Thoracic aorta (tissue), 2 donors: Measurements from ENCODE around the gene TUBA1B. TPM values are rescaled to one million over a fixed set of nuclear protein-coding genes. Genes with fewer than 3 reads are reported as not detected.
"Not testable (repeated sequence)": the region's sequence is repeated elsewhere in the genome, so short reads cannot be mapped to it uniquely, and the experiment has no call there.

ENCODE experiments used
- ATAC-seq: fragments of 150-250 bp; one replicate; pipeline ENCODE4 v1.8.0; 2017; ENCODE audit warnings: low read depth; ENCODE audit not compliant: insufficient number of reproducible peaks, low FRiP score
- DNase-seq: peaks from one replicate; pipeline ENCODE4 v3.0.0-alpha.2; 2020; ENCODE audit warnings: low spot score
- H3K27ac ChIP-seq, 2 donors: fragments of 200-600 bp; sonication (generic); 1 replicate in 1 of 2; 2 replicates in 1 of 2; pipeline ENCODE4 v1.5.1; 2016; ENCODE audit warnings: mild to moderate bottlenecking in 2 of 2, moderate library complexity in 2 of 2
- H3K27me3 ChIP-seq: fragments of 200-600 bp; sonication (generic); replicated peaks from 2 replicates; pipeline ENCODE4 v1.6.0; 2016; ENCODE audit warnings: mild to moderate bottlenecking; ENCODE audit not compliant: insufficient read depth
- H3K36me3 ChIP-seq: fragments of 200-600 bp; sonication (generic); one replicate; pipeline ENCODE4 v1.5.1; 2016
- H3K4me1 ChIP-seq, 2 donors: fragments of 200-600 bp; sonication (generic); 1 replicate in 1 of 2; 2 replicates in 1 of 2; pipeline versions ENCODE4 v1.5.1 to v1.6.0; 2016; ENCODE audit warnings: low read depth in 2 of 2, mild to moderate bottlenecking in 1 of 2; ENCODE audit not compliant: control insufficient read depth in 1 of 2
- H3K4me3 ChIP-seq: fragments of 200-600 bp; sonication (generic); 2 replicates; pipeline ENCODE4 v1.5.1; 2016; ENCODE audit warnings: mild to moderate bottlenecking
- H3K9me3 ChIP-seq: fragments of 200-600 bp; sonication (generic); 2 replicates; pipeline ENCODE4 v1.5.1; 2016
- CTCF ChIP-seq: fragments of 200-600 bp; sonication (generic); IDR thresholded peaks from one replicate; pipeline ENCODE4 v1.5.1; 2019; ENCODE audit warnings: antibody characterized with exemption
- total RNA-seq, 2 donors: library from RNA; depleted of rRNA; stranded (reverse); fragments of >200 nt; gene quantifications; one replicate each; pipeline versions ENCODE4 v1.1.0 to v1.2.3, GENCODE V29; 2016

Gene TUBA1B
- total RNA-seq, 2 donors from 2014 or later, result 501 to 945 TPM

GRCh38 chr12:49133014-49133413 lies 1.8 kb upstream of the TUBA1B start:
- ATAC-seq (no peak), DNase-seq (no peak)
- no peak for TF ChIP-seq CTCF
- Histone ChIP-seq H3K9me3 (no peaks in the 10 kb centered on the region), H3K27me3 (no peaks in the 10 kb centered on the region), H3K27ac (peak overlapping the region; percentile 67 to 100), H3K4me3 (peak overlapping the region; percentile 94), H3K36me3 (peaks cover 13% of the 10 kb centered on the region), H3K4me1 (peaks cover 10 to 37% of the 10 kb centered on the region in 2 donors)

- Histone ChIP-seq H3K36me3 (peaks cover 23% of the 10 kb centered on the region), H3K4me3 (peak overlapping the region; percentile 94), H3K4me1 (peaks cover 10 to 37% of the 10 kb centered on the region in 2 donors), H3K9me3 (no peaks in the 10 kb centered on the region), H3K27me3 (no peaks in the 10 kb centered on the region), H3K27ac (peak overlapping the region; percentile 67 to 100)
- ATAC-seq (no peak), DNase-seq (no peak)
- no peak for TF ChIP-seq CTCF
Measured at GRCh38 chr12:49131894-49132461, 783 bp upstream of the TUBA1B start.

- TF ChIP-seq CTCF, result peak; percentile 79
- DNase-seq, result peak; percentile 85
- Histone ChIP-seq H3K4me3 (peak overlapping the region; percentile 94), H3K9me3 (no peaks in the 10 kb centered on the region), H3K4me1 (peaks cover 10 to 37% of the 10 kb centered on the region in 2 donors), H3K27ac (peak overlapping the region; percentile 100), H3K36me3 (peaks cover 26% of the 10 kb centered on the region), H3K27me3 (no peaks in the 10 kb centered on the region)
- peak; percentile 78 for ATAC-seq
Measured at GRCh38 chr12:49130151-49131050, 794 bp downstream of the TUBA1B start.

GRCh38 chr12:49129332-49130150 lies 1.7 kb downstream of the TUBA1B start:
- ATAC-seq (no peak), DNase-seq (no peak)
- Histone ChIP-seq H3K36me3 (peaks cover 26% of the 10 kb centered on the region), H3K4me3 (peak overlapping the region; percentile 94), H3K27ac (peak overlapping the region; percentile 40 to 100), H3K9me3 (no peaks in the 10 kb centered on the region), H3K27me3 (no peaks in the 10 kb centered on the region), H3K4me1 (peaks cover 10 to 37% of the 10 kb centered on the region in 2 donors)
- TF ChIP-seq CTCF, result no peak

- H3K4me1 ChIP-seq, result peaks cover 7 to 26% of the 10 kb centered on the region in 2 donors
- ATAC-seq, H3K4me3 ChIP-seq: not testable (repeated sequence)
Measured at GRCh38 chr12:49127971-49128370, 3.2 kb downstream of the TUBA1B start.

More at GRCh38 chr12:49127971-49128370, 3.2 kb downstream of the TUBA1B start:
- peaks cover 26% of the 10 kb centered on the region for H3K36me3 ChIP-seq
- H3K27me3 ChIP-seq, DNase-seq, H3K9me3 ChIP-seq, H3K27ac ChIP-seq: not testable (repeated sequence)
